Activated B cell treated with CpG ODN at 0.5 μM for 24 hours (primary cell): ENCODE measurements around the gene ZNF331. TPM values are rescaled to one million over a fixed set of nuclear protein-coding genes. Genes with fewer than 3 reads are reported as not detected.

Source experiments
- ATAC-seq: fragments of 200-7000 bp; cut with Tn5 transposase; one replicate; pipeline ENCODE4 v1.10.0; 2021; ENCODE audit warnings: low read depth, mild to moderate bottlenecking, moderate library complexity
- CTCF ChIA-PET: fragments of 350-600 bp; sonication (Branson Sonifier 250); formaldehyde crosslinking; loops from one replicate; lab custom pipeline; 2021; ENCODE audit warnings: antibody characterized with exemption; lab: Charles Lee
- POLR2A ChIA-PET: fragments of 350-600 bp; sonication (Branson Sonifier 250); formaldehyde crosslinking; loops from one replicate; lab custom pipeline; 2021; ENCODE audit warnings: antibody characterized with exemption; lab: Charles Lee
- DNase-seq: peaks from one replicate; pipeline ENCODE4 v3.0.0; 2022
- H3K27ac Mint-ChIP-seq: one replicate; pipeline ENCODE4 v1.8.0; 2020; ENCODE audit warnings: mixed read lengths
- H3K27me3 Mint-ChIP-seq: one replicate; pipeline ENCODE4 v1.8.0; 2021; ENCODE audit warnings: mixed read lengths
- H3K36me3 Mint-ChIP-seq: one replicate; pipeline ENCODE4 v1.8.0; 2021; ENCODE audit warnings: low read depth, mixed read lengths
- H3K4me1 Mint-ChIP-seq: one replicate; pipeline ENCODE4 v1.8.0; 2021; ENCODE audit warnings: mixed read lengths
- H3K4me3 Mint-ChIP-seq: one replicate; pipeline ENCODE4 v1.8.0; 2020; ENCODE audit warnings: mild to moderate bottlenecking, mixed read lengths
- H3K9me3 Mint-ChIP-seq: one replicate; pipeline ENCODE4 v1.8.0; 2020; ENCODE audit warnings: mixed read lengths
- CTCF ChIP-seq: fragments of 200-600 bp; IDR thresholded peaks from one replicate; pipeline ENCODE4 v1.8.0; 2022; ENCODE audit warnings: antibody characterized with exemption, mild to moderate bottlenecking
- intact Hi-C: fragments of 100-400 bp; cut with micrococcal nuclease; formaldehyde crosslinking; loops from one replicate; pipeline ENCODE4 v1.15.1; 2024
- total RNA-seq: library from RNA; stranded (reverse); gene quantifications from 2 replicates; pipeline ENCODE4 v1.2.3, GENCODE V29; 2022

The ZNF331 gene
- total RNA-seq, 1 donor from 2014 or later = 31.7 TPM

GRCh38 chr19:53580871-53581835 lies 43.2 kb downstream of the ZNF331 start:
- DNase-seq (no peak), ATAC-seq (no peak)
- Mint-ChIP-seq H3K4me1 (no peaks in the 10 kb centered on the region), H3K9me3 (peaks cover 30% of the 10 kb centered on the region), H3K36me3 (peaks cover 38% of the 10 kb centered on the region), H3K27me3 (no peaks in the 10 kb centered on the region), H3K27ac (no peak overlapping the region), H3K4me3 (no peak overlapping the region)
- intact Hi-C loops = no loop called here
- ChIA-PET CTCF (no interaction called here), POLR2A (no interaction called here)
- no peak for TF ChIP-seq CTCF

DNA sequence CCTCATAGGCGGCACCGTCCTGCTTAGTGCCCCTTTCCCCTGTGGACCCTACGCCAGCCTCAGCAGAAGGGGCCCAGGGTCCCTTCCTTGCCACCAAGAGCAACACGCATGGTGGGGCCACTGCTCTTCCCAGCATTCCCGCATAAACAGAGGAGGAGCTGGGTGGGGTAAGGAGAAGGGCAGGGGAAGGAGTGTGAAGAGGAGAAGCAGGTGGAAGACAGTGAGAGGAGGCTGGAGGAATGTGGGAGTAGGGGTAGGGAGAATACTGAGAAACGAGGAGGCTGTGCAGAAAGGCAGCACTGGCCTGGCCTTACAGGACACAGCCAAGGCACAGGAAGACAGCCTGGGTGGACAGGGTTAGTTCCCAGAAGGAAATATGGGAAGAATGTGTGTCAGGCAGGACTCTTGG lies 43.9 kb downstream of the ZNF331 start:
- H3K27me3 Mint-ChIP-seq = no peaks in the 10 kb centered on the region
- intact Hi-C loops = no loop called here
- ATAC-seq = no peak
- POLR2A ChIA-PET = no interaction called here
- no peak for TF ChIP-seq CTCF
- no peak overlapping the region for H3K4me3 Mint-ChIP-seq
- H3K9me3 Mint-ChIP-seq = peaks cover 26% of the 10 kb centered on the region
- peaks cover 31% of the 10 kb centered on the region for H3K36me3 Mint-ChIP-seq
- no peaks in the 10 kb centered on the region for H3K4me1 Mint-ChIP-seq
- H3K27ac Mint-ChIP-seq = no peak overlapping the region
- no peak for DNase-seq
- CTCF ChIA-PET = no interaction called here

DNA sequence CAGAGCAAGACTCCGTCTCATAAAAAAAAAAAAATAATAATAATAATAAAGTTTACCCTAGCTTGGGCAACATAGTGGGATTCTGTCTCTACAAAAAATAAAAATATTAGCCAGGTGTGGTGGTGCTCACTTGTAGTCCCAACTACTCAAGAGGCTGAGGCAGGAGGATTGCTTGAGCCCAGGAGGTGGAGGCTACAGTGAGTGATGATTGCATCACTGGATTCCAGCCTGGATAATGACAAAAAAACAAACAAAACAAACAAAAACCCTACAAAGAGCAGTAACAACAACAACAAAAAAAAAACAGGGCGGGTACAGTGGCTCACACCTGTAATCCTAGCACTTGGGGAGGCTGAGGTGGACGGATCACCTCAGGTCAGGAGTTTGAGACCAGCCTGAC lies 45.2 kb downstream of the ZNF331 start:
- intact Hi-C loops = no loop called here
- POLR2A ChIA-PET = interaction anchor here (0.7 kb wide), 1 partner anchor 481 kb away, joined by 4 read pairs; no protein-coding TSS in a partner anchor
- H3K36me3 Mint-ChIP-seq = peaks cover 18% of the 10 kb centered on the region
- TF ChIP-seq CTCF = no peak
- no peaks in the 10 kb centered on the region for H3K27me3 Mint-ChIP-seq
- H3K4me1 Mint-ChIP-seq = no peaks in the 10 kb centered on the region
- CTCF ChIA-PET = no interaction called here
- H3K4me3 Mint-ChIP-seq = no peak overlapping the region
- no peak overlapping the region for H3K27ac Mint-ChIP-seq
- peaks cover 18% of the 10 kb centered on the region for H3K9me3 Mint-ChIP-seq
- no peak for DNase-seq
- ATAC-seq = no peak

DNA sequence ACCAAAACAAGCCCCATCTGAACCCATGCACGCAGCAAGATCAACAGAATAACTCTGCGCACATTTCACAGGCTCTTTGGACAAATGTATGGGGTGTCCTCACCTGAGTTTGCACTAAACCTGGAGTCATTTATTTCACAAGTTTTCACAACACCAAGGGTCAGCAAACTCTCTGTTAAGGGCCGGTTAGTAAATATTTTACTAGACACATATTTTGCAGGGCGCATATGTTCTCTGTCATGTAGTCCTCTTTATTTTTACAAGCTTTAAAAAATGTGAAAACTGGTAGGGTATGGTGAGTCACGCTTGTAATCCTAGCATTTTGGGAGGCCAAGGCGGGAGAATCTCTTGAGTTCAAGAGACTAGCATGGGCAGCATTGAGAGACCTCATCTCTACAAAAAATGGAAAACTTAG lies 48.3 kb downstream of the ZNF331 start:
- Mint-ChIP-seq H3K27me3 (no peaks in the 10 kb centered on the region), H3K27ac (no peak overlapping the region)

More for the DNA sequence above, 48.3 kb downstream of the ZNF331 start:
- no peak for ATAC-seq
- no peak for TF ChIP-seq CTCF
- intact Hi-C loops = no loop called here
- Mint-ChIP-seq H3K9me3 (peaks cover 13% of the 10 kb centered on the region), H3K4me3 (no peak overlapping the region), H3K36me3 (no peaks in the 10 kb centered on the region), H3K4me1 (no peaks in the 10 kb centered on the region)
- no peak for DNase-seq
- ChIA-PET POLR2A (no interaction called here), CTCF (no interaction called here)
